HepG2 (cell line): ENCODE results near the gene SETD7.

ENCODE experiments used
- ARNTL ChIP-seq: sonication (generic); formaldehyde crosslinking; IDR thresholded peaks from 2 replicates; pipeline ENCODE4 v1.4.0; 2020; ENCODE audit warnings: mild to moderate bottlenecking, missing genetic modification reagents
- GLI4 ChIP-seq: sonication (generic); formaldehyde crosslinking; IDR thresholded peaks from 2 replicates; pipeline ENCODE4 v1.5.1; 2020; ENCODE audit warnings: missing genetic modification reagents, mild to moderate bottlenecking, moderate library complexity, borderline replicate concordance
- PHB2 ChIP-seq: fragments of 450-650 bp; IDR thresholded peaks from 2 replicates; pipeline ENCODE4 v1.6.1; 2018; ENCODE audit not compliant: partially characterized antibody
- PHF8 ChIP-seq: sonication (generic); formaldehyde crosslinking; IDR thresholded peaks from 2 replicates; pipeline ENCODE4 v1.5.0; 2020; ENCODE audit warnings: missing genetic modification reagents
- SMAD3 ChIP-seq: sonication (generic); formaldehyde crosslinking; IDR thresholded peaks from 2 replicates; pipeline ENCODE4 v1.4.0; 2020; ENCODE audit warnings: missing genetic modification reagents
- TCF7 ChIP-seq: sonication (generic); IDR thresholded peaks from 2 replicates; pipeline ENCODE4 v1.6.1; 2016; ENCODE audit warnings: antibody characterized with exemption, low read depth
- ZNF136 ChIP-seq: sonication (generic); formaldehyde crosslinking; IDR thresholded peaks from 2 replicates; pipeline ENCODE4 v1.8.1; 2022; ENCODE audit warnings: low read depth, mild to moderate bottlenecking, moderate library complexity, missing genetic modification reagents

- TF ChIP-seq ZNF136 (no peak), ARNTL (no peak), PHB2 (no peak), GLI4 (no peak), PHF8 (CRISPR knock-in tag) (no peak), TCF7 (no peak), SMAD3 (CRISPR knock-in tag) (no peak)
These were observed 49.5 kb upstream of the SETD7 start for GRCh38 chr4:139605516-139605915.
